ENCODE measurements around the gene AKAP13.

- TF ChIP-seq, protein P1, sequence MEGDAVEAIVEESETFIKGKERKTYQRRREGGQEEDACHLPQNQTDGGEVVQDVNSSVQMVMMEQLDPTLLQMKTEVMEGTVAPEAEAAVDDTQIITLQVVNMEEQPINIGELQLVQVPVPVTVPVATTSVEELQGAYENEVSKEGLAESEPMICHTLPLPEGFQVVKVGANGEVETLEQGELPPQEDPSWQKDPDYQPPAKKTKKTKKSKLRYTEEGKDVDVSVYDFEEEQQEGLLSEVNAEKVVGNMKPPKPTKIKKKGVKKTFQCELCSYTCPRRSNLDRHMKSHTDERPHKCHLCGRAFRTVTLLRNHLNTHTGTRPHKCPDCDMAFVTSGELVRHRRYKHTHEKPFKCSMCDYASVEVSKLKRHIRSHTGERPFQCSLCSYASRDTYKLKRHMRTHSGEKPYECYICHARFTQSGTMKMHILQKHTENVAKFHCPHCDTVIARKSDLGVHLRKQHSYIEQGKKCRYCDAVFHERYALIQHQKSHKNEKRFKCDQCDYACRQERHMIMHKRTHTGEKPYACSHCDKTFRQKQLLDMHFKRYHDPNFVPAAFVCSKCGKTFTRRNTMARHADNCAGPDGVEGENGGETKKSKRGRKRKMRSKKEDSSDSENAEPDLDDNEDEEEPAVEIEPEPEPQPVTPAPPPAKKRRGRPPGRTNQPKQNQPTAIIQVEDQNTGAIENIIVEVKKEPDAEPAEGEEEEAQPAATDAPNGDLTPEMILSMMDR (IDR thresholded peaks at IDR 0.05), result no peak
- TF ChIP-seq POLR2A (IDR thresholded peaks at IDR 0.05), result no peak
These were observed 231.0 kb downstream of the AKAP13 start for GRCh38 chr15:85611361-85611760.

All from testis (tissue), 2 donors.